DND-41 (cell line): Measurements from ENCODE around the gene GNB1L.

ENCODE experiments used
- CTCF ChIP-seq: IDR thresholded peaks from 2 replicates; pipeline ENCODE4 v1.5.1; 2012; ENCODE audit warnings: borderline replicate concordance, low read length, moderate library complexity, mild to moderate bottlenecking; ENCODE audit not compliant: poor library complexity, severe bottlenecking; ENCODE audit errors: extremely low read depth
- EZH2 ChIP-seq: IDR thresholded peaks from 3 replicates; pipeline ENCODE4 v1.6.1; 2012; ENCODE audit warnings: borderline replicate concordance, low read depth, mild to moderate bottlenecking, moderate library complexity, low read length, inconsistent platforms; ENCODE audit not compliant: severe bottlenecking

- peak; percentile 9 for TF ChIP-seq CTCF
- no peak for TF ChIP-seq EZH2
Observed at GRCh38 chr22:19787849-19788141, 66.9 kb downstream of the GNB1L start.
